Measurements from ENCODE around the gene MCU. TPM values are rescaled to one million over a fixed set of nuclear protein-coding genes. Genes with fewer than 3 reads are reported as not detected.

The MCU gene
- total RNA-seq, 1 experiment from 2014 or later = 19.2 TPM

- no peak for DNase-seq (ENCODE audit: unreplicated experiment)
- no peaks in the 10 kb centered on the region for H3K36me3 Mint-ChIP-seq (ENCODE audit: insufficient read depth, unreplicated experiment)
- H3K4me3 Mint-ChIP-seq (ENCODE audit: unreplicated experiment) = no peak overlapping the region
- H3K4me1 Mint-ChIP-seq (ENCODE audit: insufficient read depth, unreplicated experiment) = peaks cover 10% of the 10 kb centered on the region
- no peak overlapping the region for H3K27ac Mint-ChIP-seq (ENCODE audit: low read depth, unreplicated experiment)
- intact Hi-C loops (cut with micrococcal nuclease) = no loop called here
- no peaks in the 10 kb centered on the region for H3K9me3 Mint-ChIP-seq (ENCODE audit: unreplicated experiment)
- ChIA-PET CTCF (interaction anchor here (0.6 kb wide), 1 partner anchor 267 kb away, joined by 3 read pairs; no protein-coding TSS in a partner anchor), POLR2A (interaction anchor here (0.6 kb wide), 1 partner anchor 498 kb away, joined by 3 read pairs; no protein-coding TSS in a partner anchor)
- TF ChIP-seq CTCF (IDR thresholded peaks at IDR 0.05; ENCODE audit: unreplicated experiment) = no peak
- H3K27me3 Mint-ChIP-seq (ENCODE audit: insufficient read depth, unreplicated experiment) = no peaks in the 10 kb centered on the region
- no TSS peak for BruUV-seq (replicated peaks)
These were observed 159.6 kb downstream of the MCU start for GRCh38 chr10:72851509-72851908.

- CTCF ChIA-PET = interaction anchor here (0.6 kb wide), 1 partner anchor 175 kb away, joined by 7 read pairs; no protein-coding TSS in a partner anchor
These were observed 160.6 kb downstream of the MCU start for GRCh38 chr10:72852508-72852907.

GRCh38 chr10:72855129-72855528, 163.2 kb downstream of the MCU start:
- Mint-ChIP-seq H3K4me3 (ENCODE audit: unreplicated experiment) (no peak overlapping the region), H3K4me1 (ENCODE audit: insufficient read depth, unreplicated experiment) (no peaks in the 10 kb centered on the region), H3K27ac (ENCODE audit: low read depth, unreplicated experiment) (no peak overlapping the region), H3K27me3 (ENCODE audit: insufficient read depth, unreplicated experiment) (no peaks in the 10 kb centered on the region), H3K9me3 (ENCODE audit: unreplicated experiment) (no peaks in the 10 kb centered on the region), H3K36me3 (ENCODE audit: insufficient read depth, unreplicated experiment) (peaks cover 1% of the 10 kb centered on the region)
- no TSS peak for BruUV-seq (replicated peaks)
- no peak for DNase-seq (ENCODE audit: unreplicated experiment)
- TF ChIP-seq CTCF (IDR thresholded peaks at IDR 0.05; ENCODE audit: unreplicated experiment) = no peak
- CTCF ChIA-PET = no interaction called here
- intact Hi-C loops (cut with micrococcal nuclease) = no loop called here
- POLR2A ChIA-PET = no interaction called here

More at GRCh38 chr10:72852508-72852907, 160.6 kb downstream of the MCU start:
- H3K4me3 Mint-ChIP-seq (ENCODE audit: unreplicated experiment) = no peak overlapping the region
- no peak overlapping the region for H3K27ac Mint-ChIP-seq (ENCODE audit: low read depth, unreplicated experiment)
- no TSS peak for BruUV-seq (replicated peaks)
- H3K36me3 Mint-ChIP-seq (ENCODE audit: insufficient read depth, unreplicated experiment) = no peaks in the 10 kb centered on the region
- intact Hi-C loops (cut with micrococcal nuclease) = no loop called here
- no peak for DNase-seq (ENCODE audit: unreplicated experiment)
- POLR2A ChIA-PET = no interaction called here
- no peaks in the 10 kb centered on the region for H3K27me3 Mint-ChIP-seq (ENCODE audit: insufficient read depth, unreplicated experiment)
- TF ChIP-seq CTCF (IDR thresholded peaks at IDR 0.05; ENCODE audit: unreplicated experiment) = no peak
- H3K4me1 Mint-ChIP-seq (ENCODE audit: insufficient read depth, unreplicated experiment) = peaks cover 6% of the 10 kb centered on the region
- H3K9me3 Mint-ChIP-seq (ENCODE audit: unreplicated experiment) = no peaks in the 10 kb centered on the region

GRCh38 chr10:72855790-72856189, 163.8 kb downstream of the MCU start:
- no TSS peak for BruUV-seq (replicated peaks)
- intact Hi-C loops (cut with micrococcal nuclease) = no loop called here
- no peak for DNase-seq (ENCODE audit: unreplicated experiment)
- Mint-ChIP-seq H3K36me3 (ENCODE audit: insufficient read depth, unreplicated experiment) (peaks cover 8% of the 10 kb centered on the region), H3K4me3 (ENCODE audit: unreplicated experiment) (no peak overlapping the region), H3K27ac (ENCODE audit: low read depth, unreplicated experiment) (no peak overlapping the region), H3K9me3 (ENCODE audit: unreplicated experiment) (no peaks in the 10 kb centered on the region), H3K4me1 (ENCODE audit: insufficient read depth, unreplicated experiment) (no peaks in the 10 kb centered on the region), H3K27me3 (ENCODE audit: insufficient read depth, unreplicated experiment) (no peaks in the 10 kb centered on the region)
- CTCF ChIA-PET = no interaction called here
- POLR2A ChIA-PET = no interaction called here
- no peak for TF ChIP-seq CTCF (IDR thresholded peaks at IDR 0.05; ENCODE audit: unreplicated experiment)

All from MCF 10A (cell line).